ENCODE measurements around the gene DDX46.
"Not testable (repeated sequence)": the region's sequence is repeated elsewhere in the genome, so short reads cannot be mapped to it uniquely, and the experiment has no call there.

DDX46 gene

DNA sequence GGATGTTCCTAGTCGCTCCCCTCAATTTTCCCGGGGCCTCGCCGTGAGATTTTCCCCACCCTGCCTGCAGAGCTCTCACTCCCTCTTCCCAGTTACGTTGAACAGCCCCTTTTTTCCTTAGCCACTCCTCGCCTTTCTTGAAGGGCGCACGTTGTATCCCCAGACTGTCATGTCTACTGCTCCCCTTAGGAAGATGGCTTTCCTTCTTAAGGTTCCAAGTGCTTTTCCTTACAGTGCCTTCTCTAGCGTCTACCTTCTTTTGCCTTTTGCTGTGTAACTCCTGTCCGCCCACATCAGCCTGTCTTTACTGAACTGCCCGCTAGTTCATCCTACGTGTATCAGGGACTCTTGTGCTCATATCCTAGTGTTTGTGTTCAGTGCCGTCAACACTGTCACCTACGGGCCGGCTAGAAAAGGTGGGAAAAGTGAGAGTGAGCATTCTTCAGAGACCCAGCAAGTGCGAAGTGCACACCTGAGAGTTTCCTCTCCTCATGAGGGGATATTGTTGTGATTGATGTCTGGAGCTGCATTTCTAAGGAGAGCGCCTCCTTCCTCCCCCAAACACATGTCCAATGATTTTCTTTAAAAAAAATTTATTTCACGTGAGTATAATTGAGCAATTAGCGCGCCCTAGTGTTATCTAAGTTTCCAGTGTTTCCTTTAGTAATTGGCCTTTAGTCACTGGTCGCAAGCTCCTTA lies 19.5 kb upstream of the DDX46 start:
- Histone ChIP-seq H3K4me1 (ENCODE audit: control insufficient read depth, insufficient read depth, low read length, poor library complexity, severe bottlenecking) (peaks cover 7% of the 10 kb centered on the region), H3K36me3 (ENCODE audit: control insufficient read depth, insufficient read depth, low read length) (peaks cover 35% of the 10 kb centered on the region), H3K27ac (ENCODE audit: low read depth, low read length, severe bottlenecking) (peak overlapping the region; percentile 96), H3K4me3 (ENCODE audit: extremely low read depth, insufficient read depth, low read length, poor library complexity, severe bottlenecking) (peak overlapping the region; percentile 81), H3K9me3 (ENCODE audit: control insufficient read depth, low read length) (no peaks in the 10 kb centered on the region)
- 14 to 15% methylated on average over 11 to 19 of the region's 21 CpGs for WGBS, 2 experiments (ENCODE audit: insufficient coverage in 2 of 2)

DNA sequence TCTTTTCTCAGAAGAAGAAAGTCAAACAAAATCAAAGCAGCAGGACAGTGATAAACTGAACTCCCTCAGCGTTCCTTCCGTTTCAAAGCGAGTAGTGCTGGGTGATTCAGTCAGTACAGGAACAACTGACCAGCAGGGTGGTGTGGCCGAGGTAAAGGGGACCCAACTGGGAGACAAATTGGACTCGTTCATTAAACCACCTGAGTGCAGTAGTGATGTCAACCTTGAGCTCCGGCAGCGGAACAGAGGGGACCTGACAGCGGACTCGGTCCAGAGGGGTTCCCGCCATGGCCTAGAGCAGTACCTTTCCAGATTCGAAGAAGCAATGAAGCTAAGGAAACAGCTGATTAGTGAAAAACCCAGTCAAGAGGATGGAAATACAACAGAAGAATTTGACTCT lies 17.5 kb upstream of the DDX46 start:
- Histone ChIP-seq H3K36me3 (ENCODE audit: control insufficient read depth, insufficient read depth, low read length) (peaks cover 41% of the 10 kb centered on the region), H3K4me1 (ENCODE audit: control insufficient read depth, insufficient read depth, low read length, poor library complexity, severe bottlenecking) (peaks cover 7% of the 10 kb centered on the region), H3K4me3 (ENCODE audit: extremely low read depth, insufficient read depth, low read length, poor library complexity, severe bottlenecking) (no peak overlapping the region), H3K27ac (ENCODE audit: low read depth, low read length, severe bottlenecking) (no peak overlapping the region), H3K9me3 (ENCODE audit: control insufficient read depth, low read length) (no peaks in the 10 kb centered on the region)
- 98 to 100% methylated on average over 11 of the region's 11 CpGs for WGBS, 2 experiments (ENCODE audit: insufficient coverage in 2 of 2)

DNA sequence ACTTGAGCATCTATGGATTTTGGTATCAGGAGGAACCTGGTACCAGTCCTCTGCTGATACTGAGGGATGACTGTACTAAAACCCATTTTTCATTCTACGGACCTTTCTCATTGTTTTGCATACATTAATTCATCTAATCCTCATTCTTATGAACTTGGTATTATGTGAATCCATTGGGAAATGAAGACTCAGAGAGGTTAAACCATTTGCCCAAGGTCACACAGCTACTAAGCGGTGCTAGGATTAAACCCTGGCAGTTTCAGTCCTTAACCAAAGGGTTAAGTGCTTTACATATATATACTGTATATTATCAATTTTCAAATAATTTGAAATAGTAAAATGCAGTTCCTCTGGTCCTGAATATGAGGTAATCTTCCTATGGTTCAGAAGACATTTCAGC lies 16.4 kb upstream of the DDX46 start:
- H3K27ac ChIP-seq (ENCODE audit: low read depth, low read length, severe bottlenecking) = no peak overlapping the region
- H3K4me3 ChIP-seq (ENCODE audit: extremely low read depth, insufficient read depth, low read length, poor library complexity, severe bottlenecking) = no peak overlapping the region
- no CpG with 5 or more reads among the region's 2 CpGs for WGBS, 2 experiments (ENCODE audit: insufficient coverage in 2 of 2)
- peaks cover 7% of the 10 kb centered on the region for H3K4me1 ChIP-seq (ENCODE audit: control insufficient read depth, insufficient read depth, low read length, poor library complexity, severe bottlenecking)
- peaks cover 41% of the 10 kb centered on the region for H3K36me3 ChIP-seq (ENCODE audit: control insufficient read depth, insufficient read depth, low read length)
- H3K9me3 ChIP-seq (ENCODE audit: control insufficient read depth, low read length) = no peaks in the 10 kb centered on the region

DNA sequence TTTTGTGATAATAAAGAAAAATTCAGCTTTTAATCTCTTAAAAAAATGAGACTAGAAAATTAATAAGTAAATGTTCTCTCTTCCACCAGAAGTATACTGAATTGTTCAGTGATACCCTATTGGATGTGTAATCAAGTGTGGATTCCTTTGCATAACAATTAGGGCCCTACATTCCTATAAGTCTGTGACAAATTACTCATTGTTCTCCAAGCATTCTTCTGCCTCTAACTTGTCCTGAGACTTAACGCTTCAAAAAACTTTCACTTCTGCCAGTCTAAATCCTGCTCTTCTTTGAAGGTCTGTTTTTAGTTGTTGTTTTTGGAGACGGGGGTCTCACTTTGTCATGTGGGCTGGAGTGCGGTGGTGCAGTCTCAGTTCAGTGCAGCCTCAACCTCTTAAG lies 9.2 kb upstream of the DDX46 start:
- Histone ChIP-seq H3K4me1 (ENCODE audit: control insufficient read depth, insufficient read depth, low read length, poor library complexity, severe bottlenecking) (no peaks in the 10 kb centered on the region), H3K9me3 (ENCODE audit: control insufficient read depth, low read length) (no peaks in the 10 kb centered on the region), H3K36me3 (ENCODE audit: control insufficient read depth, insufficient read depth, low read length) (peaks cover 13% of the 10 kb centered on the region), H3K4me3 (ENCODE audit: extremely low read depth, insufficient read depth, low read length, poor library complexity, severe bottlenecking) (no peak overlapping the region), H3K27ac (ENCODE audit: low read depth, low read length, severe bottlenecking) (no peak overlapping the region)
- WGBS, 2 experiments (ENCODE audit: insufficient coverage in 2 of 2) = 80% methylated on average over 2 of the region's 3 CpGs; no CpG with 5 or more reads in 1 of the 2 experiments

DNA sequence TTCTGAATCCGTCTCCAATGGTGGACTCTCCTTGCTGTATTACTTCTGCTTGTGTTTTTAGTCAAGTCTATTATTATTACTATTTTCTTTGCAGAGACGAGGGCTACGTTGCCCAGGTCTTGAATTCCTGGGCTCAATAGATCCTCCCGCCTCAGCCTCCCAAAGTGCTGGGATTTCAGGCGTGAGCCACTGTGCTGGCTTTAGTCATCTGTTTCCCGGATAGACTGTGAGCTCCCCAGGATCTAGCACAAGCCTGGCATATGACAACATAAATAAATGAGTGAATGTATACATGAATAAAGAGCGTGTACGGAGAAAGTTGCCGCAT lies 439 bp upstream of the DDX46 start:
- no peaks in the 10 kb centered on the region for H3K9me3 ChIP-seq (ENCODE audit: control insufficient read depth, low read length)
- peak overlapping the region; percentile 87 for H3K4me3 ChIP-seq (ENCODE audit: extremely low read depth, insufficient read depth, low read length, poor library complexity, severe bottlenecking)
- 15 to 33% methylated on average over 6 to 7 of the region's 9 CpGs for WGBS, 2 experiments (ENCODE audit: insufficient coverage in 2 of 2)
- peaks cover 8% of the 10 kb centered on the region for H3K36me3 ChIP-seq (ENCODE audit: control insufficient read depth, insufficient read depth, low read length)
- H3K4me1 ChIP-seq (ENCODE audit: control insufficient read depth, insufficient read depth, low read length, poor library complexity, severe bottlenecking) = peaks cover 4% of the 10 kb centered on the region
- H3K27ac ChIP-seq (ENCODE audit: low read depth, low read length, severe bottlenecking) = no peak overlapping the region

DNA sequence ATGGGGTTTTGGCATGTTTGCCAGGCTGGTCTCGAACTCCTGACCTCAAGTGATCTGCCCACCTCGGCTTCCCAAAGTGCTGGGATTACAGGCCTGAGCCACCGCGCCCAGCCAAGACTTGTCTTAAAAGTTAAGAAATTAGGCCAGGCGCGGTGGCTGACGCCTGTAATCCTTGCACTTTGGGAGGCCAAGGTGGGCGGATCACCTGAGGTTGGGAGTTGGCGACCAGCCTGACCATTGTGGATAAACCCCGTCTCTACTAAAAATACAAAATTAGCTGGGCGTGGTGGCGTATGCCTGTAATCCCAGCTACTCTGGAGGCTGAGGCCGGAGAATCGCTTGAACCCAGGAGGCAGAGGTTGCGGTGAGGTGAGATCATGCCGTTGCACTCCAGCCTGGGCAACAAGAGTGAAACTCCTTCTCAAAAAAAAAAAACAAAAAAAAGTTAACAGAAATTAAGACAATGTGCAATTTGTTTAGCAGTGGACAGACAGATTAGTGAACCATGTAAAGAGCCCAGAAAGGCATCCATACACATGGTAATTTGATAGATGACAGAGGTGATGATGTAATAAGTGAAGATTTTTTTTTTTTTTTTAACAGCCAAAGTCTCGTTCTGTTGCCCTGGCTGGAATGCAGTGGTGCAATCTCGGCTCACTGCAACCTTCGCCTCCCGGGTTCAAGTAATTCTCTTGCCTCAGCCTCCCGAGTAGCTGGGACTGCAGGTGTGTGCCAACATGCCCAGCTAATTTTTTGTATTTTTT lies 9.1 kb downstream of the DDX46 start:
- WGBS, 2 experiments (ENCODE audit: insufficient coverage in 2 of 2) = 96% methylated on average over 10 to 20 of the region's 21 CpGs
- H3K9me3 ChIP-seq (ENCODE audit: control insufficient read depth, low read length); H3K4me3 ChIP-seq (ENCODE audit: extremely low read depth, insufficient read depth, low read length, poor library complexity, severe bottlenecking); H3K27ac ChIP-seq (ENCODE audit: low read depth, low read length, severe bottlenecking); H3K4me1 ChIP-seq (ENCODE audit: control insufficient read depth, insufficient read depth, low read length, poor library complexity, severe bottlenecking): not testable (repeated sequence)
- peaks cover 92% of the 10 kb centered on the region for H3K36me3 ChIP-seq (ENCODE audit: control insufficient read depth, insufficient read depth, low read length)

DNA sequence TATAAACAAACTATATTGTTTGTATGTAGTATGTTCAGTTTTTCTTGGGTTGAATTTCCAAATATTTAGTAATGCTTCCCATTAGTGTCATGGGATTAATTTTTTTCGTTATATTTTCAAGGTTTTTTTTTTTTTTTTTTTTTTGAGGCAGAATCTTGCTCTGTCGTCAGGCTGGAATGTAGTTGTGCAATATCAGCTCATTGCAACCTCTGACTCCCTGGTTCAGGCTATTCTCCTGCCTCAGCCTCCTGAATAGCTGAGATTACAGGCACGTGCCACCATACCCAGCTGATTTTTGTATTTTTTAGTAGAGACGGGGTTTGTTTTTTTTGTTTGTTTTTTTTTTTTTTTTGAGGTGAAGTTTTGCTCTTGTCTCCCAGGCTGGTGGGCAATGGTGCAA lies 10.6 kb downstream of the DDX46 start:
- 100% methylated on average over 2 of the region's 4 CpGs; no CpG with 5 or more reads in 1 of the 2 experiments for WGBS, 2 experiments (ENCODE audit: insufficient coverage in 2 of 2)
- Histone ChIP-seq H3K4me1 (ENCODE audit: control insufficient read depth, insufficient read depth, low read length, poor library complexity, severe bottlenecking) (no peaks in the 10 kb centered on the region), H3K9me3 (ENCODE audit: control insufficient read depth, low read length) (no peaks in the 10 kb centered on the region), H3K36me3 (ENCODE audit: control insufficient read depth, insufficient read depth, low read length) (peaks cover 96% of the 10 kb centered on the region), H3K27ac (ENCODE audit: low read depth, low read length, severe bottlenecking) (no peak overlapping the region), H3K4me3 (ENCODE audit: extremely low read depth, insufficient read depth, low read length, poor library complexity, severe bottlenecking) (no peak overlapping the region)

DNA sequence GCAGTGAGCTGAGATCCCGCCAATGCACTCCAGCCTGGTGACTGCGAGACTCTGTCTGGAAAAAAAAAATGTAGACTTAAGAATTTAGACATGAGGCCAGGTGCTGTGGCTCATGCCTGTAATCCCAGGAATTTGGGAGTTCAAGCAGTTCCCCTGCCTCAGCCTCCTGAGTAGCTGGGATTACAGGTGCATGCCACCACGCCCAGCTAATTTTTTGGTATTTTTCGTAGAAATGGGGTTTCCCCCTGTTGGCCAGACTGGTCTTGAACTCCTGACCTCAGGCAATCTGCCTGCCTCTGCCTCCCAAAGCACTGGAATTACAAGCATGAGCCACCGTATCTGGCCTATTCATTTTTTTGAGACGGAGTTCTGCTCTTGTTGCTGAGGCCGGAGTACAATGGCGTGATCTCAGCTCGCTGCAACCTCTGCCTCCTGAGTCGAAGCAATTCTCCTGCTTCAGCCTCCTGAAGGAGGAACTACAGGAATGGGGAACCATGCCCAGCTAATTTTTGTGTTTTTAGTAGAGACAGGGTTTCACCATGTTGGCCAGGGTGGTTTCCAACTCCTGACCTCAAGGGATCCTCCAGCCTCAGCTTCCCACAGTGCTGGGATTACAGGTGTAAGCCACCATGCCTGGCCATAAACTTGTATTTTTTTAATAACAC lies 14.0 kb downstream of the DDX46 start:
- Histone ChIP-seq H3K27ac (ENCODE audit: low read depth, low read length, severe bottlenecking) (no peak overlapping the region), H3K4me3 (ENCODE audit: extremely low read depth, insufficient read depth, low read length, poor library complexity, severe bottlenecking) (no peak overlapping the region), H3K4me1 (ENCODE audit: control insufficient read depth, insufficient read depth, low read length, poor library complexity, severe bottlenecking) (no peaks in the 10 kb centered on the region), H3K9me3 (ENCODE audit: control insufficient read depth, low read length) (no peaks in the 10 kb centered on the region), H3K36me3 (ENCODE audit: control insufficient read depth, insufficient read depth, low read length) (peaks cover 98% of the 10 kb centered on the region)
- 97 to 98% methylated on average over 10 of the region's 10 CpGs for WGBS, 2 experiments (ENCODE audit: insufficient coverage in 2 of 2)

DNA sequence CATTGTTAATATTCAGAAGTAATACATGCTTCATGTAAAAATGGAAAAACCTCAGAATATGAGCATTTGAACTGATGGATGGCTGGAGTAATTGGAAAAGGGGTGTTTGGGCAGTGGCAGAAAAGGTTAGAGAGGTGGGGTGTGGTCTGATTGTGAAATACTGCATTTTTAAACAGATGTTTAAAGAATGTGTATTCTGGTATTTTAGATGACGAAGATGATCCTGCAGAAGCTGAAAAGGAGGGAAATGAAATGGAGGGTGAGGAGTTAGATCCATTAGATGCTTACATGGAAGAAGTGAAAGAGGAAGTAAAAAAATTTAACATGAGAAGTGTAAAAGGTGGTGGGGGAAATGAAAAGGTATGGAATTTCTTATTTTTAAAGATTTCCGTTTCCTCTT lies 18.8 kb downstream of the DDX46 start:
- no peaks in the 10 kb centered on the region for H3K4me1 ChIP-seq (ENCODE audit: control insufficient read depth, insufficient read depth, low read length, poor library complexity, severe bottlenecking)

DNA sequence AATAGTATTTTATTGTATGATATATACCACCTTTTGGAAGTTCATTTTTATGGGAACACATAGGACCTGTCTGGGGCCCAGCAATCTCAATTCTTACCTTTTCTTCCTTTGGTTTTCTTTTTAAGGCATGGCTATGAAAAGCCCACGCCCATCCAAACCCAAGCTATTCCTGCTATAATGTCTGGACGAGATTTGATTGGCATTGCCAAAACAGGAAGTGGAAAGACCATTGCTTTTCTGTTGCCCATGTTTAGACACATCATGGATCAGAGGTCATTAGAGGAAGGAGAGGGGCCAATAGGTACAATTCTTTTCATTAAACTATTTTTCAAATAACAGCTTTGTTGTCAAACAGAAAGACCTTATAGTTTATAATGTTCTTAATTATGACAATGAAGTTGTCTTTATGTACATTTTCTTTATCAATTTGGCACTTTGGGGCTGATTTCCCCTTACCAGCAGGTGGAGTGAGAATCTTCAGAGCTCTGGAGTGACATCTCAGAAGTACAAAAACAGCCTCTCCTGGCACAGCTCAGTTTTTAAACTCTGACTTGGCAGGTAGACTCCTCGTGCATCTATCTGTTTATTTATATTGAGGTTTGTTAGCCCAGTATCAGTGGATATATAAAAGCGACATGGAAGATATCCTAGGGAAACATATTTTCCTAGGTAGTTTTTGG lies 25.8 kb downstream of the DDX46 start:
- 92% methylated on average over 4 of the region's 4 CpGs; no CpG with 5 or more reads in 1 of the 2 experiments for WGBS, 2 experiments (ENCODE audit: insufficient coverage in 2 of 2)
- no peaks in the 10 kb centered on the region for H3K9me3 ChIP-seq (ENCODE audit: control insufficient read depth, low read length)
- peak overlapping the region; percentile 42 for H3K27ac ChIP-seq (ENCODE audit: low read depth, low read length, severe bottlenecking)
- peaks cover 94% of the 10 kb centered on the region for H3K36me3 ChIP-seq (ENCODE audit: control insufficient read depth, insufficient read depth, low read length)
- H3K4me3 ChIP-seq (ENCODE audit: extremely low read depth, insufficient read depth, low read length, poor library complexity, severe bottlenecking) = no peak overlapping the region
- H3K4me1 ChIP-seq (ENCODE audit: control insufficient read depth, insufficient read depth, low read length, poor library complexity, severe bottlenecking) = no peaks in the 10 kb centered on the region

More for the DNA sequence above, 18.8 kb downstream of the DDX46 start:
- no peak overlapping the region for H3K27ac ChIP-seq (ENCODE audit: low read depth, low read length, severe bottlenecking)
- H3K9me3 ChIP-seq (ENCODE audit: control insufficient read depth, low read length) = no peaks in the 10 kb centered on the region
- 100% methylated on average over 1 to 2 of the region's 2 CpGs for WGBS, 2 experiments (ENCODE audit: insufficient coverage in 2 of 2)
- no peak overlapping the region for H3K4me3 ChIP-seq (ENCODE audit: extremely low read depth, insufficient read depth, low read length, poor library complexity, severe bottlenecking)
- peaks cover 98% of the 10 kb centered on the region for H3K36me3 ChIP-seq (ENCODE audit: control insufficient read depth, insufficient read depth, low read length)

Measured in mesodermal cell (in vitro differentiated cells).